HG03139 (cell line): ENCODE results near the gene FBXL17.

Experiments used
- ATAC-seq: cut with Tn5 transposase; IDR thresholded peaks from one replicate; pipeline ENCODE4 v1.9.1; 2021; ENCODE audit not compliant: unreplicated experiment

Gene FBXL17

GRCh38 chr5:108016101-108016500 is 365.8 kb downstream of the FBXL17 start:
- ATAC-seq, result no peak

GRCh38 chr5:108006791-108007190 is 375.1 kb downstream of the FBXL17 start:
- ATAC-seq, result no peak

GRCh38 chr5:108003178-108003577 is 378.7 kb downstream of the FBXL17 start:
- peak; percentile 100 for ATAC-seq

- ATAC-seq, result no peak
Measured at GRCh38 chr5:108001222-108001621, 380.7 kb downstream of the FBXL17 start.

GRCh38 chr5:107997338-107997980 is 384.4 kb downstream of the FBXL17 start:
- ATAC-seq, result no peak

GRCh38 chr5:107993341-107993740 is 388.6 kb downstream of the FBXL17 start:
- ATAC-seq, result no peak

GRCh38 chr5:107990881-107991810 is 390.8 kb downstream of the FBXL17 start:
- no peak for ATAC-seq

GRCh38 chr5:107985144-107985543 is 396.8 kb downstream of the FBXL17 start:
- no peak for ATAC-seq

GRCh38 chr5:107982703-107983425 is 399.0 kb downstream of the FBXL17 start:
- ATAC-seq, result no peak

GRCh38 chr5:107980923-107981692 is 400.8 kb downstream of the FBXL17 start:
- no peak for ATAC-seq

GRCh38 chr5:107979900-107980299 is 402.0 kb downstream of the FBXL17 start:
- no peak for ATAC-seq

- no peak for ATAC-seq
Measured at GRCh38 chr5:107979291-107979690, 402.6 kb downstream of the FBXL17 start.

GRCh38 chr5:107977550-107978071 is 404.3 kb downstream of the FBXL17 start:
- ATAC-seq, result no peak

- no peak for ATAC-seq
Measured at GRCh38 chr5:107975568-107975967, 406.3 kb downstream of the FBXL17 start.

GRCh38 chr5:107971846-107972245 is 410.1 kb downstream of the FBXL17 start:
- ATAC-seq, result no peak

GRCh38 chr5:107969847-107970246 is 412.1 kb downstream of the FBXL17 start:
- no peak for ATAC-seq

GRCh38 chr5:107968998-107969397 is 412.9 kb downstream of the FBXL17 start:
- ATAC-seq, result no peak

GRCh38 chr5:107968406-107968843 is 413.5 kb downstream of the FBXL17 start:
- no peak for ATAC-seq

GRCh38 chr5:107966201-107966600 is 415.7 kb downstream of the FBXL17 start:
- no peak for ATAC-seq

- no peak for ATAC-seq
Measured at GRCh38 chr5:107964722-107965121, 417.2 kb downstream of the FBXL17 start.
